ENCODE data around the gene ADARB1.

GRCh38 chr21:45202889-45203288 lies 128.5 kb downstream of the ADARB1 start:
- TF ChIP-seq ELF4 (IDR thresholded peaks at IDR 0.05) (no peak), L3MBTL2 (conservative IDR thresholded peaks at IDR 0.05) (no peak), HDGF (IDR thresholded peaks at IDR 0.05; ENCODE audit: borderline replicate concordance) (no peak), SP1 (IDR thresholded peaks at IDR 0.05) (no peak), FOXA1 (IDR thresholded peaks at IDR 0.05) (no peak), PKNOX1 (IDR thresholded peaks at IDR 0.05) (no peak), FOXM1 (IDR thresholded peaks at IDR 0.05; ENCODE audit: borderline replicate concordance) (no peak), SUZ12 (IDR thresholded peaks at IDR 0.05) (no peak), TARDBP (IDR thresholded peaks at IDR 0.05) (no peak), ARNT (IDR thresholded peaks at IDR 0.05) (no peak), FOXK2 (IDR thresholded peaks at IDR 0.05) (no peak), BHLHE40 (IDR thresholded peaks at IDR 0.05; ENCODE audit: borderline replicate concordance) (no peak), ZNF384 (IDR thresholded peaks at IDR 0.05) (no peak), LEF1 (IDR thresholded peaks at IDR 0.05; ENCODE audit: borderline replicate concordance) (no peak)

Measured in HEK293T (cell line).